Fibroblast of lung (primary cell): ENCODE measurements around the gene TXNRD2. TPM values are rescaled to one million over a fixed set of nuclear protein-coding genes. Genes with fewer than 3 reads are reported as not detected.

Experiments used
- DNase-seq, 2 donors: peaks; one replicate each; pipeline versions ENCODE4 v3.0.0 to v3.0.0-alpha.2; 2010; ENCODE audit warnings: low read depth in 2 of 2
- H2AFZ ChIP-seq: 2 replicates; pipeline ENCODE4 v1.5.1; 2012; ENCODE audit warnings: low read length, control low read depth, inconsistent platforms
- H3K27ac ChIP-seq: 2 replicates; pipeline ENCODE4 v1.5.1; 2011; ENCODE audit warnings: low read length, control low read depth; ENCODE audit not compliant: insufficient read depth
- H3K27me3 ChIP-seq: 2 replicates; pipeline ENCODE4 v1.5.1; 2011; ENCODE audit warnings: mild to moderate bottlenecking, low read length; ENCODE audit not compliant: control insufficient read depth, insufficient read depth
- H3K36me3 ChIP-seq: 2 replicates; pipeline ENCODE4 v1.5.1; 2011; ENCODE audit warnings: low read length; ENCODE audit not compliant: control insufficient read depth, insufficient read depth
- H3K4me1 ChIP-seq: 2 replicates; pipeline ENCODE4 v1.5.1; 2011; ENCODE audit warnings: low read length; ENCODE audit not compliant: control insufficient read depth, insufficient read depth; ENCODE audit errors: extremely low read depth
- H3K4me2 ChIP-seq: 2 replicates; pipeline ENCODE4 v1.5.1; 2011; ENCODE audit warnings: low read length, control low read depth; ENCODE audit not compliant: insufficient read depth; ENCODE audit errors: extremely low read depth
- H3K4me3 ChIP-seq, 4 experiments: fragments of 200-600 bp in 1 of 4; sonication (generic) in 1 of 4; replicated peaks in 1 of 4; 2 replicates each; pipeline ENCODE4 v1.5.1; 2011 to 2016; ENCODE audit warnings: low read length in 4 of 4, low read depth in 3 of 4, mild to moderate bottlenecking in 3 of 4, control low read depth in 2 of 4, inconsistent platforms in 1 of 4, mixed read lengths in 1 of 4; ENCODE audit not compliant: insufficient read depth in 1 of 4; ENCODE audit errors: control extremely low read depth in 1 of 4
- H3K79me2 ChIP-seq: 2 replicates; pipeline ENCODE4 v1.5.1; 2012; ENCODE audit warnings: mild to moderate bottlenecking, low read length, inconsistent platforms; ENCODE audit not compliant: control insufficient read depth, insufficient read depth
- H3K9ac ChIP-seq: 2 replicates; pipeline ENCODE4 v1.5.1; 2011; ENCODE audit warnings: mild to moderate bottlenecking, low read length, control low read depth; ENCODE audit not compliant: insufficient read depth
- H3K9me3 ChIP-seq: 2 replicates; pipeline ENCODE4 v1.5.1; 2012; ENCODE audit warnings: low read depth, low read length; ENCODE audit not compliant: control insufficient read depth, insufficient read depth
- H4K20me1 ChIP-seq: 2 replicates; pipeline ENCODE4 v1.5.1; 2011; ENCODE audit warnings: low read length; ENCODE audit not compliant: control insufficient read depth, insufficient read depth; ENCODE audit errors: extremely low read depth
- CTCF ChIP-seq, 2 donors: IDR thresholded peaks in 1 of 2; conservative IDR thresholded peaks in 1 of 2; 1 replicate in 1 of 2; 2 replicates in 1 of 2; pipeline ENCODE4 v1.5.1; 2011 to 2012; ENCODE audit warnings: low read length in 2 of 2, control low read depth in 1 of 2, inconsistent platforms in 1 of 2, low read depth in 1 of 2, mild to moderate bottlenecking in 1 of 2
- EZH2 ChIP-seq: IDR thresholded peaks from 2 replicates; pipeline ENCODE4 v1.5.1; 2012; ENCODE audit warnings: low read length, control low read depth, mild to moderate bottlenecking; ENCODE audit errors: missing control alignments
- polyA plus RNA-seq, 2 donors: library from polyadenylated mRNA; depleted of rRNA in 1 of 2; stranded (reverse) in 1 of 2; unstranded in 1 of 2; fragments of >200 nt; gene quantifications; 2 replicates each; pipeline ENCODE4 v1.2.1, GENCODE V29; 2011 to 2012; ENCODE audit warnings: missing spikeins in 1 of 2
- total RNA-seq: library from RNA; depleted of rRNA; stranded (reverse); fragments of >200 nt; gene quantifications from 2 replicates; pipeline ENCODE4 v1.2.1, GENCODE V29; 2014

Gene TXNRD2
- total and polyA plus RNA-seq, 2 donors (not counting 1 experiment from before 2014, with no cell fraction given): 13.2 to 30.7 TPM

- Histone ChIP-seq H3K79me2 (no peaks in the 10 kb centered on the region), H2AFZ (no peak overlapping the region), H3K9ac (no peak overlapping the region), H4K20me1 (no peaks in the 10 kb centered on the region), H3K4me1 (no peaks in the 10 kb centered on the region), H3K4me2 (no peak overlapping the region), H3K36me3 (no peaks in the 10 kb centered on the region), H3K4me3 (no peak overlapping the region), H3K27ac (no peak overlapping the region), H3K9me3 (no peaks in the 10 kb centered on the region), H3K27me3 (no peaks in the 10 kb centered on the region)
- TF ChIP-seq CTCF (conservative IDR thresholded peaks at IDR 0.05 in 1 of 2, IDR thresholded peaks at IDR 0.05 in 1 of 2; ENCODE audit: low read depth in 1 of 2, low read length in 2 of 2) (no peak), EZH2 (no peak)
- no peak for DNase-seq
These were observed 78.0 kb downstream of the TXNRD2 start for GRCh38 chr22:19863571-19863970.

GRCh38 chr22:19862619-19863246, 78.9 kb downstream of the TXNRD2 start:
- H3K4me3 ChIP-seq: no peak overlapping the region
- no peaks in the 10 kb centered on the region for H3K79me2 ChIP-seq
- H3K27ac ChIP-seq: no peak overlapping the region
- no peak for TF ChIP-seq CTCF (conservative IDR thresholded peaks at IDR 0.05 in 1 of 2, IDR thresholded peaks at IDR 0.05 in 1 of 2; ENCODE audit: low read depth in 1 of 2, low read length in 2 of 2)
- no peak for TF ChIP-seq EZH2
- no peak overlapping the region for H3K9ac ChIP-seq
- no peaks in the 10 kb centered on the region for H3K4me1 ChIP-seq
- no peaks in the 10 kb centered on the region for H3K9me3 ChIP-seq
- H2AFZ ChIP-seq: no peak overlapping the region
- H3K36me3 ChIP-seq: no peaks in the 10 kb centered on the region
- H3K27me3 ChIP-seq: no peaks in the 10 kb centered on the region
- H4K20me1 ChIP-seq: no peaks in the 10 kb centered on the region
- no peak for DNase-seq
- H3K4me2 ChIP-seq: no peak overlapping the region

- Histone ChIP-seq H3K9me3 (no peaks in the 10 kb centered on the region), H3K4me2 (no peak overlapping the region), H3K36me3 (no peaks in the 10 kb centered on the region), H3K4me3 (no peak overlapping the region), H3K9ac (no peak overlapping the region), H2AFZ (no peak overlapping the region), H4K20me1 (no peaks in the 10 kb centered on the region), H3K27ac (no peak overlapping the region), H3K27me3 (no peaks in the 10 kb centered on the region), H3K4me1 (peaks cover 2% of the 10 kb centered on the region), H3K79me2 (peaks cover 7% of the 10 kb centered on the region)
- DNase-seq: no peak
- TF ChIP-seq EZH2: no peak
- TF ChIP-seq CTCF (conservative IDR thresholded peaks at IDR 0.05 in 1 of 2, IDR thresholded peaks at IDR 0.05 in 1 of 2; ENCODE audit: low read depth in 1 of 2, low read length in 2 of 2): no peak
These were observed 81.6 kb downstream of the TXNRD2 start for GRCh38 chr22:19859861-19860510.
